Dendritic cell treated with granulocyte-macrophage colony-stimulating factor and Interleukin-4, amounts not matched to agents 40 ng/mL and 50 ng/mL, for 4 days (primary cell): ENCODE measurements around the gene TSPAN1.

Experiments used
- H3K27ac Mint-ChIP-seq: one replicate; pipeline ENCODE4 v1.8.0; 2022; ENCODE audit warnings: mild to moderate bottlenecking, mixed read lengths
- H3K27me3 Mint-ChIP-seq: one replicate; pipeline ENCODE4 v1.8.0; 2022; ENCODE audit warnings: mild to moderate bottlenecking, mixed read lengths
- H3K36me3 Mint-ChIP-seq: one replicate; pipeline ENCODE4 v1.8.0; 2022; ENCODE audit warnings: low read depth, mixed read lengths
- H3K4me1 Mint-ChIP-seq: one replicate; pipeline ENCODE4 v1.8.0; 2022; ENCODE audit warnings: low read depth, mixed read lengths
- H3K4me3 Mint-ChIP-seq: one replicate; pipeline ENCODE4 v1.8.0; 2022; ENCODE audit warnings: mild to moderate bottlenecking, moderate library complexity, mixed read lengths
- H3K9me3 Mint-ChIP-seq: one replicate; pipeline ENCODE4 v1.8.0; 2022; ENCODE audit warnings: mixed read lengths
- intact Hi-C: fragments of 100-400 bp; cut with micrococcal nuclease; formaldehyde crosslinking; loops from one replicate; pipeline ENCODE4 v1.15.0; 2022

TSPAN1 gene

DNA sequence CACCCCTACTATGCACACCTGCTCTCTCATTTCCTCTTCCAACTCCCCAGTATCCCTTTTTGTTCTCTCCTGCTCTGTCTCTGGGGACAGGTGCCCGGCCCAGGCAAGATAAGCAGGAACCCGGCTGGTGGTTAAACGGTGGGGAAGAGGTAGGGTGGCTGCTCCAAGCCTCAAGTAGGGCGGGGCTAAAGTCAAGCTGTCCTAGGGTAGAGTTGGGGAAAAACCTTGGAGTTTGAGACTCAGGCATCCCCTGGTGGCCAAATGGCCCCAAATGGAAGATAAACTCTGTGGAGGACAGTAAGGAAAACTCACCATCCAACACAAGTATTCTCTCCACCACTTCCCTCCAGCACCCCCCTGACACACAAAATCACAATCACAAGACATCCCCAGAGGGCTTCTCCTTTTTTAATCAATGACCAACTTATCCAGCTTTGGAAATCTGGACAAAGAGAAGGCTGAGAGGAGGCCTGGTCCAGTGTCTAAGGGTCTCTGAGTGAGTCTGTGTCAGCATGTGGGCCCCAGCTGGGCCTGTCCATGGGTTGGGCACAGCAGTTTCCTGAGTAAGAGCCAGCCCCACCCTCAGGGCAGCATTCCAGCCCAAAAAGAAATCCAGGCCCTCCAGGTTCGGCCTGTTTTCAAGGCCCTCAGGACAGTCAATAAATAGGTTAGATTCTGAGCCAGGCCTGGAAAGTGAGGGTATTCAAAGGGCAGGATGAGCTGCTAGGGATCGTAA lies 13.6 kb downstream of the TSPAN1 start:
- Mint-ChIP-seq H3K27me3 (peaks cover 2% of the 10 kb centered on the region), H3K4me1 (peaks cover 10% of the 10 kb centered on the region), H3K9me3 (no peaks in the 10 kb centered on the region), H3K27ac (no peak overlapping the region), H3K36me3 (peaks cover 49% of the 10 kb centered on the region), H3K4me3 (no peak overlapping the region)
- intact Hi-C loops: no loop called here

DNA sequence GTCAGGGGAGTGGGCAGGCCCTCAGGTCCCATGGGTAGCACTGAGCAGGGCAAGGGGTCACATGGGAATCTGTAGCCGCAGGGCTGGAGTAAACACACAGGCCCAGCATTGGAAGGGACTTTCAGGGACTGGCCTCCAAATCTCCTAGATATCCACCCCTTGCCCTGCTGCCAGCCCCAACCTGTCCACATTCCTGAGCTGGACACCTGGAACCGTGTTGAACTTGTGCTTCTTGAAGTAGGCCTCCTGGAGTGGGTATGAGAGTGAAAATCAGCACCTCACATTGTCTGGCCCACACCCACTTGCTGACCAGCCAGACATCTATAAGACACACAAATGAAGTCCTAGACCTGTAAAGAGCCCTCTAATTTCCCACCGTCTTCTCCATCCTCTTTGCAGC lies 15.7 kb downstream of the TSPAN1 start:
- Mint-ChIP-seq H3K4me1 (peaks cover 8% of the 10 kb centered on the region), H3K9me3 (no peaks in the 10 kb centered on the region), H3K27me3 (no peaks in the 10 kb centered on the region), H3K27ac (no peak overlapping the region), H3K4me3 (no peak overlapping the region), H3K36me3 (peaks cover 68% of the 10 kb centered on the region)
- intact Hi-C loops: no loop called here

DNA sequence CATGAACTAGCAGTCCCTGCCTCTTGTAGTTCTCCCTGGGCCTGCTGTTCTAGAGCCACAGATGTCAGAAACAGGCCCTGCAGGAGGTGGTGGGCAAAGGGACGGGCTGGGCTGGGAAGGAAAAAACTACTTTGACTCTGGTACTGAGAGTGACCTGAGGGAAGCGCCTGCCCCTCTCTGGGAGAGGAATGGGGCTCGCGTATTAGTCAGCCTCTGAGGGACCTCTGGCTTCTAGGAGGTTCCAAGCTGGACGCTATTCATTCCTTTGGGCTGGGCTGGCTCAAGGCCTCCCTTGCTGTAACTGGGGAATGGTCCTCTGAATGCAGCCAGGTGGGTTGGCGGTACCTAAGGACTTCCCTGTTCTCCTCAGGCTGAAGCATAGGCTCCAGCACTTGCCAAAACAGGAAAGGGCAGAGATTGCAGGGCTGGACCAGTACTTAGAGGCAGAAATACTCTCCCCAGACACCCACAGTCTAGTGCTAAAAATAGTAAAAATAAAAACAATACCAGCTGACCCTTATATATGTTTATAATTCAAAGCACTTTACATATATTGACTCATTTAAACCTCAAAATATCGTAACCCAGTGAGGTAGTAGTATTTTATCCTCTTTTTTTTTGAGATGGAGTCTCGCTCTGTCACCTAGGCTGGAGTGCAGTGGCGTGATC lies 16.3 kb downstream of the TSPAN1 start:
- Mint-ChIP-seq H3K36me3 (peaks cover 71% of the 10 kb centered on the region), H3K27me3 (no peaks in the 10 kb centered on the region), H3K27ac (no peak overlapping the region), H3K9me3 (no peaks in the 10 kb centered on the region), H3K4me1 (peaks cover 14% of the 10 kb centered on the region), H3K4me3 (no peak overlapping the region)
- intact Hi-C loops: no loop called here

- Mint-ChIP-seq H3K4me1 (peaks cover 23% of the 10 kb centered on the region), H3K4me3 (no peak overlapping the region), H3K9me3 (no peaks in the 10 kb centered on the region), H3K36me3 (peaks cover 73% of the 10 kb centered on the region), H3K27me3 (no peaks in the 10 kb centered on the region), H3K27ac (no peak overlapping the region)
- intact Hi-C loops: no loop called here
Observed at GRCh38 chr1:46192171-46192570, 17.3 kb downstream of the TSPAN1 start.

DNA sequence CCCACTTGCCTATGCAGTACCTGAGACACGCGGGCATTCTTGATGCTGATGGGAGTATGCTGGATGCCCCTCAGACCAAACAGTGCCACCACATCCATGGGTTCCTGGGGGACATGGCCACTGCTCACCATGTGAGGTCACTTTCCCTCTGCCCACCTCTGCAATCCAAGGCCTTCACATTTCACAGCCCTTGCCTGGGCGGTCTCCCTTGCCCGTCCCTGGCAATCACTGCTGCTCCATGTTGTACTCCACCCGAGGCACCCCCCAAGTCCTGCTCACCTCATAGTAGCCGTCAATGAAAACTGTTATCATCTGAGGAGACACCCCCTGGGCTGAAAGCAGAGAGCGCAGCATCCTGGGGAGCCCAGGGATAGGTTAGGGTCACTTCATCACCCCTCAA lies 18.4 kb downstream of the TSPAN1 start:
- Mint-ChIP-seq H3K9me3 (no peaks in the 10 kb centered on the region), H3K27me3 (no peaks in the 10 kb centered on the region), H3K4me3 (no peak overlapping the region), H3K36me3 (peaks cover 63% of the 10 kb centered on the region), H3K27ac (no peak overlapping the region), H3K4me1 (peaks cover 28% of the 10 kb centered on the region)
- intact Hi-C loops: no loop called here

DNA sequence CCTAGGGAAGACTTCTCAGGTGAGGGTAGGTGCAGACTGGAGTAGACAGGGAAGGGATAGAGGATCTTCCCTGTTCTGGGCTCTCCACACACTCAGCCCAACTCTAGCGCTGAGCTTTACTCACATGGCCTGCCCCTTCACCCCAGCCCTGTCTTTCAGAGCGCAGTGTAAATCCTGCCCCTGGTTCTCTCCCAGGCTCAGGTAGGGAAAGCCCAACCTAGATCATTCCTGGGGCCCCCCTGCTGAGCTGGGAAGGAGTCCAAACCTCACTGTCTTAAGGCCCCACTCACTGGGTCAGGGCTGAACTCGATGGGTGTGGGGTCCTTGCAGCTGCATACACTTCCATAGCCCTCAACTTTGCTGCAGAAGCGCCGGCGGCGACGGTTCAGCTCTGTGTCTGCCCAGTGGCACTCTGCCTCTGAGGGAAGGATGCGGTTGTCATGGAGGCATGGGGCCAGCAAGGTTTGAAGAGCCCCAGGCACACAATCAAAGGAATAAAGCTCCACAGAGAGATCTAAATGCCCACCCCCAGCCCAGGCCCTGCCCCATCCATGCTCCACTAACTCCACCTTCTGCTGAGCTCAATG lies 19.2 kb downstream of the TSPAN1 start:
- Mint-ChIP-seq H3K36me3 (peaks cover 60% of the 10 kb centered on the region), H3K27ac (no peak overlapping the region), H3K4me3 (no peak overlapping the region), H3K27me3 (no peaks in the 10 kb centered on the region), H3K9me3 (no peaks in the 10 kb centered on the region), H3K4me1 (peaks cover 28% of the 10 kb centered on the region)
- intact Hi-C loops: no loop called here

DNA sequence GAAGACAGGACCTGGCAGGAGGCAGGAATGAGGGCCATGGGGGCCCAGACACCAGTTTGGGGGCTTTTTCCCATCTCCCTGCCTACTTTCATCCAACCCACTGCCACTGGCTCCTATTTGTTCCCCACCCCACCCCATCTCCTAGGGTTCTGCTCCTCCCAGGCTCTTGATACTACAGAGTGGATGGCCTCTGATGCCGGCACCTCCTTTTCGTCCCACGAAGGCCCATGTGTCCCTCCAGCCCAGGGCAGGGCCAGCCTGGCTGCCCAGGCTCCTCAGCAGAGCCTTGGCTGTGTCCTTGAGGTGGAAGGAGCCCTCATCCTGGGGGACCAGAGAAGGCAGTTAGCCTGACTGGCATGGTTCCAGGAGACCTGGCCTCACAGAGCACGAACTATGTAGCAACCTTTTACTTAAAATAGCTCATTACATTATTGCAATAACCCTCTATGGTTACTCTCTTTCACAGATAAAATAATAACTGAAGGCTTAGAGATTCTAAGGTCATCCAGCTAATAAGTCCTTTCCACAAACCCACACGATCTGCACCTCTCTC lies 19.8 kb downstream of the TSPAN1 start:
- H3K9me3 Mint-ChIP-seq: no peaks in the 10 kb centered on the region
- H3K36me3 Mint-ChIP-seq: peaks cover 53% of the 10 kb centered on the region
- H3K27me3 Mint-ChIP-seq: no peaks in the 10 kb centered on the region
- H3K4me3 Mint-ChIP-seq: no peak overlapping the region
- H3K27ac Mint-ChIP-seq: no peak overlapping the region
- peaks cover 28% of the 10 kb centered on the region for H3K4me1 Mint-ChIP-seq
- intact Hi-C loops: no loop called here

DNA sequence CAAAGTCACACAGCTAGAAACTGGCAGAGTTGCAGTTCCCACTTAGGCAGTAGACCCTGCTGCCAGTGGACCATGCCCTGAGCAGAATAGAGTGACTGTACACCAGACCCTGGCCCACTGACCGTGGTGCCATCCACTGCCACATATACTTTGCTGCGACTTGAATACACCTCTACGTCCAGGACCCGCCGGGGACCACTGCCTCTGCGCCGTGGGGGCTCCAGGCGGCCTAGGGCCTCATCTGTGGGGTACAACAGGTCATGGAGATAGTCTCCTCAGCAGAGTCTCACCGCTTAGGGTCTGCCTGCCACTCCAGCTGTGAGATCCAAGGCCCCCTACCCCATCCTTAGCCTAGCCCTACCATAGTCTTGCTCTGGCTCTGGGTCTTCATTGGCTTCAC lies 21.7 kb downstream of the TSPAN1 start:
- Mint-ChIP-seq H3K27me3 (no peaks in the 10 kb centered on the region), H3K4me1 (peaks cover 28% of the 10 kb centered on the region), H3K36me3 (peaks cover 43% of the 10 kb centered on the region), H3K9me3 (no peaks in the 10 kb centered on the region), H3K27ac (no peak overlapping the region), H3K4me3 (no peak overlapping the region)
- intact Hi-C loops: no loop called here

- peaks cover under 1% of the 10 kb centered on the region for H3K27me3 Mint-ChIP-seq
- H3K27ac Mint-ChIP-seq: peak overlapping the region; percentile 76
- peaks cover 34% of the 10 kb centered on the region for H3K36me3 Mint-ChIP-seq
- H3K4me1 Mint-ChIP-seq: peaks cover 30% of the 10 kb centered on the region
- no peaks in the 10 kb centered on the region for H3K9me3 Mint-ChIP-seq
- intact Hi-C loops: no loop called here
- peak overlapping the region; percentile 82 for H3K4me3 Mint-ChIP-seq
Observed at GRCh38 chr1:46197560-46197963, 22.7 kb downstream of the TSPAN1 start.

DNA sequence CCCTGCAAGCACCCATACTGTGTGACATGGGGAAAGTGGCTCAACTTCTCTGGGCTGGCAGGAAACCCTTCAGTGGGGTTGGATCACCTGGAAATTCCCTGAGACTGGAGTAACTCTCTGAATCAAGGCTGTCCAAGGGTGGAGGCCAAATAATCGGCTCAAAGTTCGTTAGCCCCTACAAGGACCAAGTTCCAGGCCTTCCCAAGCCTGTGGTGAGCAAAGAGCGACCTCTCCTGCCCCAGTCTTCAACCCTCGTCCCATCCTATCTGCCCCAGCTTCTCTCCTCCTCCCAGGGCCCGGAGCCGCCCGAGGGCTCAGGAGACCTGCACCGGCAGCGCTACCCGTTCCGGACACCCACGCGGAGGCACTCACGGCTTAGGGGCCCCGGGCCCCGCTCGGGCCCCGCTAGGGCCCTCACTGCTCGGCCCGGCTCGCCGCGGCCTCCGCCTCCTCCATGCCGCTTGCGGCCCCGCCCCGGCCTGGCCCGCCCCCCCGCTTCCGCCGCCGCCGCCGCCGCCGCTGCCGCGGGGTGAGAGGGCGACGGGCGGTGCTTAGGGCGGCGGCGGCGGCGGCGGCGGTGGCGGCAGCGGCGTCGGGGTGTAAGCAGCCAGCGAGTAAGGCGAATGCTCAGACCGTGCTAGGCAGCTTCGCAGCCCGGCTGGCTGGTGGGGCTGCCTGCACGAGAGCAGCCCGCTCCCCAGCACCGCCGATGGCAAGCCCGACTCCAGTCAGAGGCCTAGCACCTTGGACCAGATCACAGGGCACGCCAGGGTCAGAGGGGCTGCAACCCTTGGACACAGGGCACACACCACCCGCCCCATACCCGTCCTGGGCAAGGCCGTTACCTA lies 23.3 kb downstream of the TSPAN1 start, which contains the start of gene POMGNT1:
Gene POMGNT1 (minus strand): TSS at position 471 of the 848 bp plus-strand sequence. CDS start 613 bp downstream, outside the sequence.
- peaks cover 36% of the 10 kb centered on the region for H3K4me1 Mint-ChIP-seq
- H3K36me3 Mint-ChIP-seq: peaks cover 27% of the 10 kb centered on the region
- H3K9me3 Mint-ChIP-seq: no peaks in the 10 kb centered on the region
- intact Hi-C loops: no loop called here
- peak within 1 kb of the TSS; percentile 76 for H3K27ac Mint-ChIP-seq
- peak within 1 kb of the TSS; percentile 82 for H3K4me3 Mint-ChIP-seq
- H3K27me3 Mint-ChIP-seq: peaks cover 6% of the 10 kb centered on the region

DNA sequence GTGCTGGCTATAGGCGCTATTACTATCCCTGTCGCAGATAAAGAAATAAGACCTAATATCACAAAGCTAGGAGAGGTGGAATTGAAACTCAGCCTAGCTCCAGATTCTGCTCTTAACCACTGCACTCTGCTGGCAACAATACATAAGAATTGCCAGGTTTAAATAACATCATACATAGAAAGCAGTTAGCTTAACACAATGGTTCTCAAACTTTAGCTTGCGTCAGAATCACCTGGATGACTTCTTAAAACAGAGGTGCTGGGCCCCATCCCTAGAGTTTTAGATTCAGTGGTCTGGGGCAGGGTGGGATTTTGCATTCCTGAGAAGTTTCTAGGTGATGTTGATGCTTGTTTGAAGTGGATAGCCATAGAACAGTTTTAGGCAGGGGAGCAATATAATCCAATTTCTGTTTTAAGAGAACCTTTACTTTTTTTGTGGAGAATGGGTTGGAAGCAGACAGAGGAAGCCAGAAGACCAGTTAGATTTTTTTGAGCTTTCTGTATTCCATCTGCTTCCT lies 24.4 kb downstream of the TSPAN1 start:
- Mint-ChIP-seq H3K36me3 (peaks cover 16% of the 10 kb centered on the region), H3K27me3 (peaks cover 18% of the 10 kb centered on the region), H3K4me3 (peak overlapping the region; percentile 82), H3K27ac (no peak overlapping the region), H3K4me1 (peaks cover 47% of the 10 kb centered on the region), H3K9me3 (no peaks in the 10 kb centered on the region)
- intact Hi-C loops: no loop called here

GRCh38 chr1:46203738-46204405 lies 29.0 kb downstream of the TSPAN1 start:
- Mint-ChIP-seq H3K36me3 (no peaks in the 10 kb centered on the region), H3K9me3 (no peaks in the 10 kb centered on the region), H3K27ac (peak overlapping the region; percentile 67), H3K27me3 (peaks cover 21% of the 10 kb centered on the region), H3K4me1 (peaks cover 34% of the 10 kb centered on the region), H3K4me3 (peak overlapping the region; percentile 74)
- intact Hi-C loops: no loop called here

DNA sequence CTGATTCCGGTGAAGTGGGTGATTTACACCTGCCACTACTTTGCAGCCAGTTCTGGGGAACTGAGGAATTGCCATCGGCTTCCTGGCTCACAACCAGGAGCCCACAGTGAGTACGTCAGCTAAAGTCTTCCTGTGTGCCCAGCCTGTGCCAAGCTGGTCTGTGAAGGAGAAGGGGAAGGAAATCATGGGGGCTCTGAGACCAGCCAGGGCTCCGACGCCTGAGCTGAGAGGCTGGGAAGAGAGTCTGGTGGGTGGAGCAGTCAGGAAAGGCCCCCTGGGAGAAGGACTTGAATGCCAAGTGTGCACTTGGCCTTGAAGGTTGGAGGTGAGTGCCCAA lies 29.5 kb downstream of the TSPAN1 start:
- Mint-ChIP-seq H3K9me3 (no peaks in the 10 kb centered on the region), H3K27ac (peak overlapping the region; percentile 67), H3K4me1 (peaks cover 34% of the 10 kb centered on the region), H3K4me3 (peak overlapping the region; percentile 74), H3K36me3 (no peaks in the 10 kb centered on the region), H3K27me3 (peaks cover 21% of the 10 kb centered on the region)
- intact Hi-C loops: no loop called here
